NT2/D1 (cell line): ENCODE data around the gene DSCAML1.

Experiments
- SUZ12 ChIP-seq: IDR thresholded peaks from 2 replicates; pipeline ENCODE4 v1.6.1; 2011; ENCODE audit not compliant: insufficient read length, insufficient read depth; ENCODE audit errors: extremely low read depth
- YY1 ChIP-seq: IDR thresholded peaks from 2 replicates; pipeline ENCODE4 v1.6.1; 2011; ENCODE audit not compliant: insufficient read length, insufficient read depth
- ZNF274 ChIP-seq: IDR thresholded peaks from 2 replicates; pipeline ENCODE4 v1.6.1; 2011; ENCODE audit warnings: mild to moderate bottlenecking, low read depth, low read length

DNA sequence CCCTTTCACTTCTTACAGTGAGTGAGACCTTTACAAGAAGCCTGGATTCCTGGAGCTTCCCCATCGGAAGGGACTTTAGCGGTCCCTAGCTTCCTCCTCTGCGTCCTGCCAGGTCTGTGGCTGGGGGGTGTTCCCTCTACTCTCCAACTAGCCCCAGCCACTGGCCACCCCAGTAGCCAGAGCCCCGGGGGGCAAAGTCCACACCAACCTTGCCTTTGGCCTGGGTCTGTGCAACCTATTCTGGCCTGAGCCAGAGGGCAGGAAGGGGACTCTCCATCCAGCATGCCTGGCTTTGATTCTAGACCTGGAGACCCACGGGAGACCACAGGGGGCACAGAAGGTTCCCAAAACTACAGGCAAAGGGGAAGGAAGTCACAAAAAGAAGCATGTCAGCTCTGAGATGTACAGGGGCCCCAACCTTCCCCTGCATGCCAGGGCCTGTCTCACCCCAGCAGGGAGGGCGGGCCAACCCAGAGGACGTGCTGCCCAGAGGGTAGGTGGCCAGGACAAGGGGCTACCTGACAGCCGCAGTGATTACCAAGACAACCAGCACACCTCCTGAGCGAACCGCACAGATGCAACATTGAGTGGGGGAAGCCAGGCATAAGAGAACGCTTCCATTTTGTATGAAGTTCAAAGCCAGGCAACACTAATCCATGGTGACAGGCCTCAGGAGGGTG, 52.4 kb downstream of the DSCAML1 start:
- TF ChIP-seq YY1 (no peak), ZNF274 (no peak), SUZ12 (no peak)
